GM06990 (cell line): Measurements from ENCODE around the gene C18orf32.
"Not testable (repeated sequence)": the region's sequence is repeated elsewhere in the genome, so short reads cannot be mapped to it uniquely, and the experiment has no call there.

Experiments used
- DNase-seq: peaks from one replicate; pipeline ENCODE4 v3.0.0-alpha.2; 2011; ENCODE audit not compliant: insufficient read length; ENCODE audit errors: extremely low read depth
- H3K27me3 ChIP-seq: replicated peaks from 2 replicates; pipeline ENCODE4 v1.6.0; 2011; ENCODE audit warnings: low read length; ENCODE audit not compliant: control insufficient read depth, insufficient read depth
- H3K36me3 ChIP-seq: 2 replicates; pipeline ENCODE4 v1.5.1; 2011; ENCODE audit warnings: low read length; ENCODE audit not compliant: control insufficient read depth, insufficient read depth
- H3K4me3 ChIP-seq: replicated peaks from 2 replicates; pipeline ENCODE4 v1.5.1; 2011; ENCODE audit warnings: low read depth, mild to moderate bottlenecking, control low read depth, low read length
- TF ChIP-seq, protein P1 (sequence below): IDR thresholded peaks from 2 replicates; pipeline ENCODE4 v1.5.1; 2011; ENCODE audit warnings: low read length, control low read depth, mild to moderate bottlenecking, inconsistent platforms; ENCODE audit not compliant: insufficient read depth, poor library complexity, severe bottlenecking

The C18orf32 gene

DNA sequence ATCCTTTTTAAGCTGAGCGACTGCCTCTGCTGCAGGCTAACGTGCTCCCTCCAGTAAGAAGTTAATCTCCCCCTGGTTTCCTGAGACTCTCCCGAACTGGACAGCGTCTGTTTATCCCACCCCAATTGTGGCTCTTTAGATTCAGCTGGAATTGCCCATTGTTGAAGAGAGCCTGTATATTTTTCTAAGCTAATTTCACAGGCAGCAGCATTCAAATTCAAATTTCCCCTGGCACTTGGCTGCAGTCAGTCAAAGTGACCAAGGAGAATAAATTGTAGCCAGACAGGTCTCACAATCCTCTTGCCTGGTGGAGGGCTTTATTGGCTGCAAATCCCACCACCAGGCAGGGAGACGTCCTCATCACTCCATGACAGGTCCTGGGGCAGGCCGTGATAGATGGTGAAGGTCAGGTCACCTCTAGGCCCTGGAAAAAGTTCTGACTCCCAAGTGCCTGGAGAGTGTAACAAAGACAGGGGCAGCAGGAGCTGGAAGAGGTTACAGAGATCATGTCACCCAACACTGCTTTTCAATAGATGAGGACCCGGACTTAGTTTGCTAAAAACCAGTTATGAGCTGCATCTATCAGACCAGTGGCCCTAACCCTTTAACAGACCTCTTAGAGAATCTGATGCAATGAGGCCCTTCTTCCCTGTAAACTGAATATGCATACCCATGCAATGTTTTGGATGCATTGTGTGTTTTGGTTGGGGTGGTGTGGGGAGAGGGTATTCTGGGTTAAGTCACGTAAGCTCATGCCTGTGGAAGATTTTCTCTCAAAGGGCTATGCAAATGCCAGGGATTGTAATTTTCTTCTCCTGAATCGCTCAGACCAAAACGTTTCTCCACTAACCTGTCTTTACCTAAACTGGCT is 32.3 kb upstream of the C18orf32 start:
- Histone ChIP-seq H3K4me3 (no peak overlapping the region), H3K27me3 (peaks cover 2% of the 10 kb centered on the region; the same call in 1 of the 2 replicates), H3K36me3 (no peaks in the 10 kb centered on the region)
- TF ChIP-seq, protein P1, sequence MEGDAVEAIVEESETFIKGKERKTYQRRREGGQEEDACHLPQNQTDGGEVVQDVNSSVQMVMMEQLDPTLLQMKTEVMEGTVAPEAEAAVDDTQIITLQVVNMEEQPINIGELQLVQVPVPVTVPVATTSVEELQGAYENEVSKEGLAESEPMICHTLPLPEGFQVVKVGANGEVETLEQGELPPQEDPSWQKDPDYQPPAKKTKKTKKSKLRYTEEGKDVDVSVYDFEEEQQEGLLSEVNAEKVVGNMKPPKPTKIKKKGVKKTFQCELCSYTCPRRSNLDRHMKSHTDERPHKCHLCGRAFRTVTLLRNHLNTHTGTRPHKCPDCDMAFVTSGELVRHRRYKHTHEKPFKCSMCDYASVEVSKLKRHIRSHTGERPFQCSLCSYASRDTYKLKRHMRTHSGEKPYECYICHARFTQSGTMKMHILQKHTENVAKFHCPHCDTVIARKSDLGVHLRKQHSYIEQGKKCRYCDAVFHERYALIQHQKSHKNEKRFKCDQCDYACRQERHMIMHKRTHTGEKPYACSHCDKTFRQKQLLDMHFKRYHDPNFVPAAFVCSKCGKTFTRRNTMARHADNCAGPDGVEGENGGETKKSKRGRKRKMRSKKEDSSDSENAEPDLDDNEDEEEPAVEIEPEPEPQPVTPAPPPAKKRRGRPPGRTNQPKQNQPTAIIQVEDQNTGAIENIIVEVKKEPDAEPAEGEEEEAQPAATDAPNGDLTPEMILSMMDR, result no peak
- DNase-seq, result no peak

DNA sequence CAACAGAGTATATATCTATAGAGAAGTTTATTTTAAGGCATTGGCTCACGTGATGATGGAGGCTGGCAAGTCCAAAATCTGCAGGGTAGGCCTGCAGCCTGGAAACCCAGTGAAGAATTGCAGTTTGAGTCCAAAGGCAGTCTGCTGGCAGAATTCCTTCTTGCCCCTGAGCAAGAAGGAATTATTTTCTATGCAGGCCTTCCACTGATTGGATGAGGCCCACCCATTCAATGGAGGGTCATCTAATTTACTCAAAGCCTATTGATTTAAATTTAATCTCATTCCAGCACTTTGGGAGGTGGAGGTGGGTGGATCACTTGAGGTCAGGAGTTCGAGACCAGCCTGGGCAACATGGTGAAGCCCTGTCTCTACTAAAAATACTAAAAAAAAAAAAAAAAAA is 30.4 kb upstream of the C18orf32 start:
- H3K4me3 ChIP-seq, result no peak overlapping the region
- no peaks in the 10 kb centered on the region for H3K36me3 ChIP-seq
- peaks cover 2% of the 10 kb centered on the region; the same call in 1 of the 2 replicates for H3K27me3 ChIP-seq
- TF ChIP-seq, protein P1, result no peak
- no peak for DNase-seq

DNA sequence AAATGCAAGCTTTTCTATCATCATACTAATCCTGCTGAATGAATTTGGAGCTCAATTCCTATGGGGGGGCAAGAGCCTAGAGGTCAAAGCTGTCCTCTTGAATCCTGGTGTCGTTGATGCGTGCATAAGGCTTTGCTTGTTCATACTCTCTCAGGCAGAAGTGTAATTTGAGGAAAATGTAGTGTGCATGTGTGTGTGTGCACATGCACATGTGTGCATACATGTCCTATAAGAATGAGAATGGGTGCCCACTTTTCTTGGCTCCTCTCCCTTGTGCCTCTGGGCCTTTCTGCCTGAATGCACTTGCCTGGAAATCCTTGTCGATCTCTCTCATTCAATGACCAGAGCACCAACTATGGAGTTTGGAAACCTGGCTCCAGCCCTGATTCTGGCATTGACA is 28.5 kb upstream of the C18orf32 start:
- peaks cover 2% of the 10 kb centered on the region; the same call in 1 of the 2 replicates for H3K27me3 ChIP-seq
- no peaks in the 10 kb centered on the region for H3K36me3 ChIP-seq
- TF ChIP-seq, protein P1, result no peak
- no peak for DNase-seq
- H3K4me3 ChIP-seq, result no peak overlapping the region

DNA sequence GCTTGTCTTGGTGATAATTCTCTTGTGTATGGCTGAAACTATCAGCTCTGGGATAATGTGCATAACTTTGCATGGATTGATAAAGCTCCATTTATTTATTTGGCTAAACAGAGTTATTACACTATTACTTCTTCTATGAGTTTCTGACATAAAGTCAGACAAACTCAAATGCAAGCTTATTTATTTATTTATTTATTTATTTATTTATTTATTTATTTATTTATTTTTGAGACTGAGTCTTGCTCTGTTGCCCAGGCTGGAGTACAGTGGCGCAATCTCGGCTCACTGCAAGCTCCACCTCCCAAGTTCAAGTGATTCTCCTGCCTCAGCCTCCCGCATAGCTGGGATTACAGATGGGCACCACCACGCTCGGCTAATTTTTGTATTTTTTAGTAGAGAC is 28.0 kb upstream of the C18orf32 start:
- H3K27me3 ChIP-seq, H3K36me3 ChIP-seq, DNase-seq, H3K4me3 ChIP-seq: not testable (repeated sequence)

DNA sequence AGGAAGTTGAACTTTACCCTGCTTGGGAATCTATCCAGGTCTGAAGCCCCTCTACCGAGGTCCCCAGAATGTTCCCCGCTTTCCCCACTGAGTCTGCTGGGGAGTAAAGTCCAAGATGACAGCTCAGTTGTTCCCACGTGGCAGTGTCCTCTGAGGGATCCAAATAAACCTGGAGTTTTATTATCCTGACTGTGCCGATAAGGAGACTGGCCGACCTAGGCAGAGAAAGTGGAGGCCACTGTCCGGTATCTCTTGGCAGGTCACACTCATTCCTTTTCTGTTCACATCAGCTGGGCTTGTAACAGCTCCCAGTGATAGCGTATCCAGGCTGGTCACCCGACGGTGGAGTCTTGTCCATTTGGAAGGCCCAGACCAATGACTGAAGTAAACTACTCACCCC is 27.5 kb upstream of the C18orf32 start:
- TF ChIP-seq, protein P1, result no peak
- DNase-seq, result no peak
- H3K4me3 ChIP-seq, result no peak overlapping the region
- H3K36me3 ChIP-seq, result no peaks in the 10 kb centered on the region
- peaks cover 2% of the 10 kb centered on the region; the same call in 1 of the 2 replicates for H3K27me3 ChIP-seq

DNA sequence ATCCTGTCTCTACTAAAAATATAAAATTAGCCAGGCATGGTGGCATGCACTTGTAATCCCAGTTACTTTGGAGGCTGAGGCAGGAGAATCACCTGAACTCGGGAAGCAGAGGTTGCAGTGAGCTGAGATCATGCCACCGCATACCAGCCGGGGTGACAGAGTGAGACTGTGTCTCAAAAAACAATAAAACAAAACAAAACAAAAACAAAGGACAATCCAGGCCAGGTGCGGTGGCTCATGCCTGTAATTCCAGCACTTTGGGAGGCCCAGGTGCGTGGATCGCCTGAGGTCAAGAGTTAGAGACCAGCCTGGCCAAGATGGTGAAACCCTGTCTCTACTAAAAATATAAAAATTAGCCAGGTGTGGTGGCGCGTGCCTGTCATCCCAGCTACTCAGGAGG is 25.8 kb upstream of the C18orf32 start:
- not testable (repeated sequence) for H3K36me3 ChIP-seq, H3K4me3 ChIP-seq, H3K27me3 ChIP-seq, DNase-seq
